Urothelium cell line (cell line): ENCODE results near the gene CRTAC1.

Experiments
- DNase-seq: peaks from one replicate; pipeline ENCODE4 v3.0.0; 2011; ENCODE audit warnings: low spot score, mixed read lengths
- FAIRE-seq: peaks from 2 replicates; lab custom pipeline; 2011; peaks lifted over from hg19 to GRCh38; lab: Jason Lieb, UNC

The CRTAC1 gene

DNA sequence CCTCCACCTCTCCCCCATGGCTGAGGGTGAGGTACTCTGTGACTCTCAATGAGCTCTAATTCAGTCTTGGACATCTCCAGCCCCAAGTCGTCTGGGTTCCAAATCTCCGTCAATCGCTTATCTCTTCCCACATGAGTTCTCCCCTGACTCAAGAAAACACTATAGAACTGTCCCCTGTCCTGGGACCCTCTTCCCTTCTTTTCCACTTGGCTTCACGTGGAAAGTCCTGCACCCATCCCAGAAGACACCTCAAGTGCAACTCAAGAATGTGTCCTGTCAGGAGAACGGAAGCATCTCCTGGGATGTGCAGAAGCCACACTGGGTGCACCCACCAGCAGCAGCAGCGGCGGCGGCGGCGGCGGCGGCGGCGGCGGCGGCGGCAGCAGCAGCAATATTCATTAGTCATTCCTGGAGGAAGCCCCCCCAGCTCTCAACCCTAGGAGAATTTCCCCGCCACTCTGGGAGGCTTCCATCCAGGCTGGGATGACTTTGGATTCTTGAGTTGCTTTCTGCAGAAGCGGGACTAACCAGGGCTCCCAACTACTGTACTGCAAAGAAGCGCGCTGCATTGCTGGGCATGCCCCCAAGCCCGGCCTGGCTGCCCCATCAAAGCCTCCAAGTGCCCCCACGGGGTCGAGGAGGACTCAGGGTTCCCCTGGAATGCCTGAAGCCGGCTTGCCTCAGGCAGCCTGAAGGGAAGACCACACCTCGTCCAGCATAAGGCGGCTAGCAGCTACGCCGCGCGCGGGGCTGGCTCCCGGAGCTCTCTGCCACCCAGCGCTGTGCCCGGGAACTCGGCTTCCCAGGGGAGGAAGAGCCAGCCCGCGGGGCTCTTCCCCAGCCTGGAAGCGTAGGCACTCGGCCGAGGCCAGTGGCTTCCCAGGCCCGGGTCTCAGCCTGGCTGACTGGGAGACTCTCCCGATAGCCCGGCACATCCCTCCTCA is 1.0 kb downstream of the CRTAC1 start:
- FAIRE-seq (no peak), DNase-seq (peak; percentile 53)

DNA sequence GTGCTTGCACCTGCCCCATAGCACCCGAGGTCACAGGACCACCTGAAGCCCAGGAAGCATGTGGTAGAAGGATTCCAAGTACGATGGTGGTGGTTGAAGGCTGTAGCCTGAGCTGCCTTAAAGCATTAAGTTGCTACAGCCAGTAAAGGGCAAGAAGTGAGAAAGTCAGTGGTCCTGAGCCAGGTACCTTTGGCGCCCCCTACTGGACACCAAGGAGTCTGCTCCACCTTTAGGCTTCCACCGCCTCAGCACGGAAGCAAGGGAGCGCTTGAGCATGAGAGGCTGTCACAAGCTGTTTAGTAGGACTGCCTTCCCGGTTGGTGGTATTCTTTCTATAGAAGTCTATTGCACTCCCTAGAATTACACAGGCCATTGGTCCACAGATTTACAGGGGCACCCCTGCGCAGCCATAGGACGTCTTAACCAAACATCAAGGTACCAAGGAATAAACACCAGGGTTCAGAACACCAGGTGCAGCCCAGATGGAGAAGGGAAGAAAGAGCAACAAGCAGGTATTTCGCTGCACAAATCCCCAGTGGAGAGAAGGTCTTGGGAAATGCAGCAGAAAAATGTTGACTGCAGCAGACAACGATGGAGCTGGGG is 2.2 kb downstream of the CRTAC1 start:
- FAIRE-seq (no peak), DNase-seq (peak; percentile 78)

DNA sequence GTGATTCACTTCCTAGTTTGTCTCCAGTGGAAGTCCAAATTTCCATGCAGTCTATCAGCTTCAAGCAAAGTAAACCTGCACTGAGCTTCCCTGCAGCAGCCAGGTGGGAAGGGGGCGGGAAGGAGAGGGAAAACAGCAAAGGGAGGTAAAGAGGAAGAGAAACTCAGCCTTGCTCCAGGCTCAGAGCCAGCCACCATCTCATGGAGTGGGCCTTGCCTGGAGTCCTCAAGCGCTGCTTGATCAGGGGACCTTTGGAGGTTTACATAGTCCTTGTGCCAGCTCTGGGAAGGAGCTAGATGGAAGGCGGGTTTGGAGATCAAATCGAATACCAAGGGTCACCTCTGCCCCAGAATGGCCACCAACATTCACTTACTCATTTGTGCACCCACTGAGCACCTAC is 7.4 kb downstream of the CRTAC1 start:
- DNase-seq (no peak), FAIRE-seq (no peak)

DNA sequence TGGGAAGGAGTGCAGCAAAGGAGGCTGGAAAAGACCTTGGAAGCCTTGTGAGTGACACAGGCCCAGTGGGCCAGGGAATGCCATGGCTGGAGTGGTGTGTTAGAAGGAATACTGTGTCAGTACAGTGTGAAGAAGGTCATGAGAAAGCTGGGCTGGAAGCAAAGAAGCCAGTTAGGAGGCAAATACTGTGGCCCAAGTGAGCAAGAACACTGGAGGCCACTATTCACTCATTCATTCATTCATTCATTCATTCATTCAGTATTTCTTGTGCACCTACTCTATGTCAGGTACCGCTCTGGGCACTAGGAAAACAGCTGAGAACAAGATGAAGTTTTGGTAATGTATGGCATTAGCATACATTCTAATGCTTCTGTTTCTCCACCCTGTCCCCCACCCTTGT is 9.6 kb downstream of the CRTAC1 start:
- no peak for FAIRE-seq
- DNase-seq = no peak

DNA sequence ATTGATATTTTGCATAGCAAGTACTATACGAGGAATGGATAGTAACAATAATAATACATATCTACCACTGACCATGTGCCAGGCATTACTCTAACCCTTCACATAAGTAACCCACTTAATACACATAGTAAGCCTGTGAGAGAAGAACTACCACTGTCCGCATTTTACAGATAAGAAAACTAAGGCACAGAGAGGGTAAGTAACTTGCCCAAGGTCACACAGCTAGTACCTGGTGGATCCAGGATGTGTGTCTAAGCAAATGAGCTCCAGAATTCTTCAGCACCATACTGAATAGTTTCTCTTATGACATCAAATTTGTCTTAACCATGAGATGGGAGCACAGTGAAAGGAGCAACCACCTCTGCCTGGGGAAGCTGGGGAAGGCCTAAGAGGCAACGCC is 10.2 kb downstream of the CRTAC1 start:
- no peak for DNase-seq
- FAIRE-seq = no peak

DNA sequence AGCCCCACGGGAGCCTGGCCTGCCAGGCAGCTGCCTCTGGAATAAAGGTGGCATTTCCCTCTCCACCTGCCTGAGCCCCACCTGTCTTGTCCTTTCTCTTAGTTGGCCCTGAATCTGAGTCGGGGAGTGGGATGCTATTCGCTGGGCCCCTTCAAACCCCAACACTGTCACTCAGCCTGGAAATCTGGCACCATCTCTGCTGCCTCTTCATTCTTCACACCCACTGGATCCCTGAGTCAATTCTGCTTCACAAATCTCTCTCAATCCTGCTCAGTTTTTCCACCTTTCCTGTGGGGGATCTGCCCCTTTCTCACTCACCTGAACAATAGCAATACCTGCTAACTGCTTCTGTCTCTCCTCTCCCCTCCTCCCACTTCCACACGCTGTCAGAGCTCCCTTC is 10.6 kb downstream of the CRTAC1 start:
- no peak for DNase-seq
- FAIRE-seq = no peak

DNA sequence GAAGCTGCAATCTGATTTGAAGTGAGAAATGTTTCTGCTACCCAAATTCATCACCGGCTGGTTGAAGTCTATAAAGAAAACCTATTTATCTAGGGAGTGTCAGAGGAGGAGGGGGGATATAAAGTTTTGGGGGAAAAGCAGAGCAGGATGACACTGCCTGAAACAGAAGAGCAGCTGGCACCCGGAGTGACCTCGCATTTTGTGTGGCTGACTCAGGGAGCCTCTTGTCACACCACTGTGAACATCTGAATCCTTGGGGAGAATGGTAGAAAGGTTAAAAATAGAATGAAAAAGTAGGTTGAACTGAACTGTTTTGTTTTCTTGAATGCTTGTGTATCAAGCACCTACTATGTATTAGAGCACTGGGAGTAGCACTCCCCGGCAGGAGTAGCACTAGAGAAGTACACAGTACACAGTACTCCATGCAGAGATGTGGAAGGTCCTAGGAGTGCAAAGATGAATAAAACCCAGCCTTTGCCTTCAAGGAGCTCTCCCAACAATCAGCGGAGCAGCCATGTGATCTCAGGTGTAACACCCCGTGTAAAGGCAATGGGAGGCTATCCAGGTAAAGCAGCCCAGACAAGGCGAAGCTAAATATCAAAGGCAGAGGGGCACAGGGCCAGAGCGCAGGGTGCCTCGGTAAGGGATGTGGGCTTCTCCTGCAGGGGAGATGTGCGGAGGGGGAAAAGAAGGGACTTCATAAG is 13.5 kb downstream of the CRTAC1 start:
- FAIRE-seq (no peak), DNase-seq (no peak)

DNA sequence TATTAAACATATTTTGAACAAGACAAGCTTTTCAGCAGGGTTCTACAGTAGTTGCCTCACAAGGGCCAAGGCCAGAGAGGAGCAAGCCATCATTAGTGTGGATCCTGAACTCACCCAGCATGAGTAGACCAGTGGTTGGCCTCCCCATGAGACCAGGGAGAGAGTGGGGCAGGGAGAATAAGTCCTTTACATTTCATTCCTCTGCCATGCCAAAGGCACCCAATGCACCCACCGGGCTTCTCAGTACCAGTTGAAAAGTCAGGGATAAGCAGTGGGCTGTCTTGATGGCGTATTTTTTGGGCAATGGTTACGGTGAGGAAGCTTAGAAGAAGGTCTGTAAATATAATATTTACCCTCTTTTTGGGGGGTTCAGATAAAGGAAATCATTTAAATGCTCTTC is 16.6 kb downstream of the CRTAC1 start:
- no peak for DNase-seq
- no peak for FAIRE-seq

DNA sequence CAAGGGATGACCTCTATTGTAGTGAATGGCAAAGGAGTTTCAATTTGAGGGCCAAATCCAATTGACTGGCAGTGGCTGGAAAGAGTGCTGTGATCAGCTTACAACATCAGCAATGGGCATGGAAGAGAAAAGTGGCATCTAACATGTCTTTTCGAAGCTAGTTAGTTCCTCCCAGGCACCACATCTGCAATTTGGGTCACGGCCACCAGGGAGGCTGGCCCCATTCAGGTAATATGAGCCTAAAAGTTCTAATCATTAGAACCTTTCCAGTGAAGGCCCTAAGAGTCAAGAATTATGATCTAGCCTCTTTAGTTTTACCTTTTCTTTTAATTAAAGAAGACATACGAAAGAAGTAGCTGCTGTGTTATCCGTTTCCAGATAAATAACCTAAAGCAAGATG is 17.3 kb downstream of the CRTAC1 start:
- FAIRE-seq (no peak), DNase-seq (no peak)

DNA sequence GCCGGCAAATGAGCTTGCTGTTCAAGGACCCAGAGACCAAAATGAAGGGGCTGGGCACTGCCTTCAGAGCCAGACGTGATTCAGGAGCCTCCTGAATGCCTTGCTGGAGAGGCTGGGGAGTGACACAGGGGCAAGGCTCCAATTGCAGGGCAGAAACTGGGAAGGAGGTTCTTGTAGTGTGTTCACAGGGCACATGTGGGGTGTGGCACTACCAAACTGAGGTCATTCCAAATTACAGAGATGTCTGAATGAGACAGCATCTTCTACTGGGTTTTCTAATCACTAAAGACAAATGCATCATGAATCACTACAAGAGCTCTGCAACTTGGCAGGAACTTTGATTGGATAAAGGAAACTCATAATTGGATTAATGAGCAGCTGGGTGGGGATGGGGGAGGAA is 17.8 kb downstream of the CRTAC1 start:
- no peak for FAIRE-seq
- DNase-seq = no peak

DNA sequence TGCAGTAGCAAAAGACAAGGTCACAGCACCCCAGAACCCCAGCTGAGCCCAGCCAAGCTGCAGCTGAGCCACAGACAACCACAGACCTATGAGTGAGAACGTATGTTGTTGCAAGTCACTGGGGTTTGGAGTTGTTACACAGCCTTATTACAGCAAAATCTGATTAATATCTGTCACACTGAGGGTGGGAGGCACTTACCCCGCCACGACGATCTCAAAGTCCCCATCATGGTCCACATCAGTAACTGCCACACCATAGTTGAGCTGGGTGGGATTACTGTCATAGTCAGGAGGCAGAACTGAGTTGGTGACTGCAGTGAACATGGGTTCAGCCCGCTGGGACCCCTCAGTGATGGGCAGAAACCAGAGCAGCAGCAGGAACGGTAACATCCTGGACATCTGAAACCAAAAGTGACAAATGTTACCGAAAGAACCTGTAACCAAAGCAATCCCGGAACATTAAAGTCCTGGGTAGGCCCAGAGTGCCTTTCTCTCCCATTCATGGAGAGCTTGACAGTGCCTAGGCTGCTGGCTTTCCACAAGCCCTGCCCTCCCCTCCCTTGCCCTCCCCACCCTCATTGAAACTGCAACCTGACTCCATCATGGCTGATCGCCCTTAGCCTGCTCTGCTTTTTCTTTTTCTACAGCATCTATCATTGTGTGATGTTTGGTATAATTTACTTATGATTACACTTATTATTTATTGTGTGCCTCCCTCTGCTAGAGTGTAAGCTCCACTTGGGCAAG is 19.3 kb downstream of the CRTAC1 start:
- DNase-seq (no peak), FAIRE-seq (peak; percentile 23)

DNA sequence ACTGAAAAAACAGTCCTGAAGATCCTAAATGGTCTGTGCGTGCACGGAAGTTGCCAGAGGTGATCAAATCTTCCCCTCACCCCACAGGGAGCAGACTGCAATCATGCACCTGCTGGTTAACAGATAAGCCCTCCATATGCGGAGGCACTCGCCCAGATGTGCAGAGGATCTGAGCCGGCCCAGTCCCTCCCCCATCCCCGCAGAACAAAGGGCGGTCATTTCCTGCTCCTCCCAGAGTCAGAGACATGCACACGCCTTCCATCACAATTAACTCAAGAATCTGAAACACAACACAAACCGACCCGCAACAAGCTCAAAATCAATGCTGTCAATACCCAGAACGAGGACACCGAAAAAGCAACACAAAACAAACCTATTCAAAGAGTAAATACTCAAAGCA is 24.2 kb downstream of the CRTAC1 start:
- DNase-seq (no peak), FAIRE-seq (no peak)

DNA sequence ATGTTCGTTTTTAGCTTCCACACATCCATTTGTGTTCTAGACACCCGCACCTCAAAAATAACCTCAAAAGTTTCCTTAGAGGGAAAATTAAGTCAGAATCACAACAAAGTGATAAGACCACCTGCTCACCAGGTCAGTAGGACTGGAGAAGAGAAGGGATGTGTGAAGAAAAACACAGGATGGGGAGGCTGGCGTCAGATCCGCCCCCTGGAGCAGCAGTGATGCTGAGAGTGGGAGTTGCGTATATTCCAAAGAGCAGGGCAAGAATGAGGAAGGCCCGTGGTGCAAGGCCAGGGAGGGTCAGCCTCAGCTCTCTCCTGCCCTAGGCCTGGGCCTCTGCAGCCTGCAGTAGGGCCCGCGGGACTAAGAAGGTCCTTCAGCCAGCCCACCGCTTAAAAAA is 28.7 kb downstream of the CRTAC1 start:
- FAIRE-seq (no peak), DNase-seq (no peak)

DNA sequence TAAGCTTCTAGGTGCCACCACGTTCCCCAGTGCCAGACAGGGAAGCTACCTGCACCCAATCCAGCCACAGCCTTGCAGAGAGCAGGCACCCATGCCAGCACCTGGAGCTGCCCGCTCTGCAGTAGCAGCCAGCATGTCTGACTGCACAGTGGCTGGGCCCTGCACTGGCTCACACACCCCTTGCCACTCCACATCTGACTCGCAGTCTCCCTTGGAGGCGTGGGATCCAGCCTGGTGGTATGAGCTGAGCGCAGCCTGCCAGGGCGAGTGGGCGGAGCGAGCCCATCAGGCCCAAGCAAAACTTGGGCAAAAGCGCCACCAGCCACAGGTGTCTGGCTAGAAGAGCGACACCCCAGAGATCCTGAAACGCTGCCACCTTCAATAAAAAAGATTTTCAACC is 30.1 kb downstream of the CRTAC1 start:
- no peak for FAIRE-seq
- no peak for DNase-seq

DNA sequence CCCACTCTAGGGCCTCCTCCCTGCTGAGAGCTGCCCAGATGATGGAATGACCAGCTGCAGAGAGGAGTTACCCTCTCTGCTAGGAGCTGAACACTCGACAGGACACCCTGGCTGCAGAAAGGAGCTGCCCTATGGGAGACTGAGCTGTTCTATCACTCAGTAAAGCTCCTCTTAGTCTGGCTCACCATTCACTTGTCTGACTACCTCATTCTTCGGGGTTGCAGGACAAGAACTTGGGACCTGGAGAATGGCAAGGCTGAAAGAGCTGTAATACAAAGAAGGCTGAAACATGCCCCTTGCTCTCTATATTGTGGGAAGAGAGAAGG is 30.5 kb downstream of the CRTAC1 start:
- FAIRE-seq = no peak
- DNase-seq = no peak

DNA sequence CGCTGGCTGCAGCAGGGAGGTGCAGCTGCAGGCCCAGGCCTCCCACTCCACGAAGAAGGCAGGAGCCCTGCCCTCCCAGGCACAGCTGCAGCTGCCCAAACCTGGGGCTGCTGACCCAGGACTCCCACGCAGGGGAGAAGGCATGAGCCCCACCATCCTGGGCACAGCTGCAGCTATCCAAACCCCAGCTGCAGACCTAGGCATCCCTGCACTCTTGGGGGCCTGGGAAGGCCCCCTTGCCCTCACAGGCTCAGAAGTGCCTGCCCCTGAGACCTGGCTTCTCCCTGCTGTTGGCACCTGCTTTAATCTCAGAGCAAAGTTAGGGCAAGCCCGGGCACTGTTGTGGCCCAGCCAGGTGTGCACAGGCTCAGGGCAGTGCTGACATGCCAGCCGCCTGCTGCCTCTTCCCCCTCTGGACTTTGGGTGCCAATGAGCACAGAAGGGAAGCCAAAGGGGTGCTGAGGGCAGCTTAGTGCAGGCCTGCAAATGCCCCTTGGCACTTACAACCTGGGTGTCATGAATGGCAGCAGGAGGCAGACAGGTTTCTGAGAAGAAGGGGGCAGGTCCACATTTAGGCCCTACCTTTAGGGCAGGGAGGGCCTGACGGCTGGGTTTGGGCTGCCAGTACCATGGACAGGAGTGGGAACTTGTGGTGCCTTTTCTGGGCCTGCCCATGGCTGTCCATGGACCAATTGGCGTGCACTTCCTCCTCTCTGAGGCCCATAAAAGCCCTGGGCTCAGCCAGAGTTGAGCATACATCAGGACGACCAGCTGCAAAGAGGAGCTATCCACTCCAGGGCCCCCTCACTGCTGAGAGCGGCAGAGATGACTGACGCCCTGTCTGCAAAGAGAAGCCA is 31.1 kb downstream of the CRTAC1 start:
- no peak for FAIRE-seq
- DNase-seq = no peak

DNA sequence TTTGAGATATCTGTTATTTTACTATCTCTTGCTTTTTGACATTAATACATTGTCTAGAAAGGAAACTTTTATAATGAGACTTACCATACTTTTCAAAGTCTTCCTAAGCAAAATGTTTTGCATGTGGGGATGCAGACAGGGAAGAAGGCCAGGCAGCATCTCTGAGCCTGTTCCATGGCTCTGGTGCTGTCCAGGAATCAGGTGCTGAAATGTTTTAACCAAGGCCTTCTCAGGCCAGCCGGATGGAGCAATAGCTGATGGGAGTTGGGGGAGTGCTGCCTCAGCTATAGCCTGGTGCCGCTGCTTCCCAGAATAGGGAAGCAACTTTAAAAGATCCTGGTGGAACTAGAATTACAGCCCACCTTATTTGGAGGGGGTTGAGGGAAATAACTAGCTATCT is 38.5 kb downstream of the CRTAC1 start:
- no peak for FAIRE-seq

DNA sequence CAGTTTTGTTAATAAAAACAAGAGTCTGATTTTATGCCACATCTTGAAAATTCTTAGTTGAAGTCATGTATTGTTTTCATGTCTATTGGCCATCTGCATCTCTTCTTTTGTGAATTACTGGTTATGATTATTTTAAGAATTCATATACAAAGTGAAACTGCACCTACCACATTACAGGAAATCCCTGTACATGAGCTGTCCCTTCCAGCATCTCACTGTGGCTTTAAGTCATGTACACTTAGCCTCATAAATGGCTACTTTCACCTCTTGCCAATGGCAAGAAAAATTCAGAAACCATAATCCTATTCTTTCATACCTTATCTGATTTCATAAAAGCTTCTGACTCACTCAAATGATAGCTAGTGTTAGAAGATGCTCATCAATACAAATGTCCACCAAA is 48.6 kb downstream of the CRTAC1 start:
- FAIRE-seq (no peak), DNase-seq (no peak)

More for the DNA sequence above, 38.5 kb downstream of the CRTAC1 start:
- DNase-seq = peak; percentile 53

DNA sequence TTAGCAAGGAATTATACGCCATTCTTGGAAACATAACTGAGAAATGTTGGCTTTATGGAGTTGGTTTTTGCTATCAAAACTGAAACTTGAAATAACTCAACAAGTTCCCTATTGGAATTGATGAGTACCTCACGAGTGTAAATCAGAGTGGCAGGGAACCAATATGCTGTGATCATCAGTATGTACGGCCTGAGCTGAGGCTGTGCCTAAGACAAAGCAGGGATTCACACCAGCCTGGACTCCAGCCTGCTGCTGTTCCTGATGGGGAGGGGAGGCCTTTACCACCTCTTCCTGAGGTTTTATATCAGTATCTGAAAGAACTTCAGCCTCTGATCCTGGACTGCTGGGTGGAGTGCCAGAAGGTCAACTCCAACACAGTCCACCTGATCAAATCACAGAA is 52.7 kb downstream of the CRTAC1 start:
- no peak for FAIRE-seq

DNA sequence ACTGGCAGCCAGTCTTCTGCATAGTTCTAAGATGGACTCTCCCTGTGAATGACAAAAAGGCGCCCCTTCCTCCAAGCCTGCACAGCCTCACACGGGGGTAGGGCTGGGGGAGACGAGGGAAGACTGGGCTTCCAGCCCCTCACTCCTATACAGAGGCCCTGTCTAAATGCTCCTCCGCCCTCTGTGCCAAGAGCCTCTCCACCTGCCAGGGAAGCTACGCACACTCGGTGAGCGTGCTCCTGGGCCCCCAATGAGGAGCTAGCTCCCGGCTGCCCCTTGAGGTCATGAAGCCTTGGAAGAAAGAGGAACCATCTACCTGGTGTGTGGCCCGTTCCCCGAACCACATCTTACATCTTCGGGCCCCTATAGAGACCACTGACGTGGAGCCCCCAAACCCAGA is 54.8 kb downstream of the CRTAC1 start:
- FAIRE-seq = no peak
- no peak for DNase-seq

More for the DNA sequence above, 52.7 kb downstream of the CRTAC1 start:
- no peak for DNase-seq
